GM23338 (cell line): ENCODE measurements around the gene TTC13. TPM values are rescaled to one million over a fixed set of nuclear protein-coding genes. Genes with fewer than 3 reads are reported as not detected.

Experiments used
- ATAC-seq: fragments of 200-7000 bp; cut with Tn5 transposase; 3 replicates; pipeline ENCODE4 v1.9.1; 2020
- DNase-seq: peaks from one replicate; pipeline ENCODE4 v3.0.0-alpha.2; 2015; ENCODE audit warnings: low spot score
- H2AFZ ChIP-seq: fragments of 200-600 bp; sonication (generic); 2 replicates; pipeline ENCODE4 v1.8.0; 2016; ENCODE audit warnings: antibody characterized with exemption, mild to moderate bottlenecking, moderate library complexity
- H3F3A ChIP-seq: fragments of 200-600 bp; sonication (generic); replicated peaks from 2 replicates; pipeline ENCODE4 v1.8.0; 2017; ENCODE audit warnings: antibody characterized with exemption, mixed run types, low read depth
- H3K27ac ChIP-seq: fragments of 200-600 bp; sonication (generic); 2 replicates; pipeline ENCODE4 v1.6.1; 2016; ENCODE audit warnings: low read depth
- H3K27me3 ChIP-seq: fragments of 200-600 bp; sonication (generic); 2 replicates; pipeline ENCODE4 v1.8.0; 2016; ENCODE audit warnings: mild to moderate bottlenecking, mixed run types, moderate library complexity; ENCODE audit not compliant: insufficient read depth
- H3K36me3 ChIP-seq: fragments of 200-600 bp; sonication (generic); 2 replicates; pipeline ENCODE4 v1.8.0; 2016; ENCODE audit warnings: mild to moderate bottlenecking; ENCODE audit not compliant: insufficient read depth
- H3K4me1 ChIP-seq: fragments of 200-600 bp; sonication (generic); 2 replicates; pipeline ENCODE4 v1.8.0; 2016; ENCODE audit warnings: mild to moderate bottlenecking, moderate library complexity; ENCODE audit not compliant: insufficient read depth
- H3K4me2 ChIP-seq: fragments of 200-600 bp; sonication (generic); 2 replicates; pipeline ENCODE4 v1.7.1; 2017; ENCODE audit warnings: mixed run types
- H3K4me3 ChIP-seq: fragments of 200-600 bp; sonication (generic); 2 replicates; pipeline ENCODE4 v1.6.1; 2016; ENCODE audit warnings: mixed run types
- H3K79me2 ChIP-seq: fragments of 200-600 bp; sonication (generic); replicated peaks from 2 replicates; pipeline ENCODE4 v1.8.0; 2017; ENCODE audit warnings: mild to moderate bottlenecking; ENCODE audit not compliant: insufficient read depth
- H3K9me2 ChIP-seq: fragments of 200-600 bp; sonication (generic); 2 replicates; pipeline ENCODE4 v1.8.0; 2017; ENCODE audit not compliant: insufficient read depth
- H4K20me1 ChIP-seq: fragments of 200-600 bp; sonication (generic); replicated peaks from 2 replicates; pipeline ENCODE4 v1.8.0; 2017; ENCODE audit warnings: mild to moderate bottlenecking; ENCODE audit not compliant: insufficient read depth
- H3K27ac Mint-ChIP-seq: 2 replicates; pipeline ENCODE4 v1.8.0; 2020; ENCODE audit warnings: inconsistent platforms, mild to moderate bottlenecking, moderate library complexity, mixed read lengths
- H3K27me3 Mint-ChIP-seq: 3 replicates; pipeline ENCODE4 v1.8.0; 2022; ENCODE audit warnings: low read depth, mild to moderate bottlenecking, moderate library complexity, mixed read lengths, inconsistent platforms; ENCODE audit not compliant: insufficient read depth, poor library complexity
- H3K36me3 Mint-ChIP-seq: 3 replicates; pipeline ENCODE4 v1.8.0; 2021; ENCODE audit warnings: low read depth, mild to moderate bottlenecking, inconsistent platforms, moderate library complexity, mixed read lengths
- H3K4me1 Mint-ChIP-seq: 3 replicates; pipeline ENCODE4 v1.8.0; 2020; ENCODE audit warnings: mild to moderate bottlenecking, inconsistent platforms, mixed read lengths
- H3K4me3 Mint-ChIP-seq: 3 replicates; pipeline ENCODE4 v1.8.0; 2021; ENCODE audit warnings: moderate library complexity, mild to moderate bottlenecking, inconsistent platforms, mixed read lengths
- H3K9me3 Mint-ChIP-seq: 3 replicates; pipeline ENCODE4 v1.8.0; 2020; ENCODE audit warnings: moderate library complexity, mild to moderate bottlenecking, inconsistent platforms, mixed read lengths
- CREB1 ChIP-seq: fragments of 250-450 bp; sonication (Bioruptor Pico); IDR thresholded peaks from 2 replicates; pipeline ENCODE4 v1.5.0; 2020; ENCODE audit warnings: low read depth, mild to moderate bottlenecking, moderate library complexity
- ETS1 ChIP-seq: IDR thresholded peaks from 2 replicates; pipeline ENCODE4 v1.6.1; 2016; ENCODE audit warnings: antibody characterized with exemption
- EZH2 ChIP-seq: fragments of 200-600 bp; sonication (generic); IDR thresholded peaks from one replicate; pipeline ENCODE4 v1.8.0; 2017; ENCODE audit warnings: antibody characterized with exemption, mild to moderate bottlenecking, low read depth; ENCODE audit not compliant: unreplicated experiment
- EZH2phosphoT487 ChIP-seq: fragments of 200-600 bp; sonication (generic); IDR thresholded peaks from one replicate; pipeline ENCODE4 v1.8.1; 2018; ENCODE audit warnings: antibody characterized with exemption; ENCODE audit not compliant: unreplicated experiment
- JUNB ChIP-seq: IDR thresholded peaks from one replicate; pipeline ENCODE4 v1.6.1; 2016; ENCODE audit warnings: antibody characterized with exemption; ENCODE audit not compliant: unreplicated experiment
- NANOG ChIP-seq: IDR thresholded peaks from 2 replicates; pipeline ENCODE4 v1.6.1; 2016; ENCODE audit warnings: antibody characterized with exemption, borderline replicate concordance
- POLR2AphosphoS5 ChIP-seq: IDR thresholded peaks from 2 replicates; pipeline ENCODE4 v1.6.1; 2016; ENCODE audit warnings: antibody characterized with exemption, low read depth
- STAT1 ChIP-seq: IDR thresholded peaks from one replicate; pipeline ENCODE4 v1.6.1; 2016; ENCODE audit warnings: antibody characterized with exemption; ENCODE audit not compliant: unreplicated experiment
- ZNF114 ChIP-seq: fragments of 250-450 bp; sonication (Bioruptor Pico); IDR thresholded peaks from 2 replicates; pipeline ENCODE4 v1.5.0; 2020; ENCODE audit warnings: mild to moderate bottlenecking, moderate library complexity
- polyA plus RNA-seq: library from polyadenylated mRNA; unstranded; fragments of >200 nt; fragmentation: Nextera tagmentation; extraction: Ambion mirVana; gene quantifications from 2 replicates; pipeline ENCODE4 v1.2.1, GENCODE V29; 2016
- total RNA-seq: library from RNA; depleted of rRNA; stranded (reverse); fragments of >200 nt; shearing (Covaris generic); gene quantifications from 2 replicates; pipeline ENCODE4 v1.2.3, GENCODE V29; 2014
- TF ChIP-seq, protein P1 (sequence below): IDR thresholded peaks from one replicate; pipeline ENCODE4 v1.6.1; 2018; ENCODE audit warnings: antibody characterized with exemption; ENCODE audit not compliant: unreplicated experiment
- TF ChIP-seq, protein P2 (sequence below), 2 experiments: fragments of 200-600 bp in 1 of 2; sonication (generic) in 1 of 2; conservative IDR thresholded peaks; 2 replicates each; pipeline versions ENCODE4 v1.5.1 to v1.6.1; 2016 to 2017; ENCODE audit warnings: antibody characterized with exemption in 2 of 2, low read depth in 2 of 2, mild to moderate bottlenecking in 2 of 2, moderate library complexity in 1 of 2

The TTC13 gene
- total and polyA plus RNA-seq, 2 experiments from 2014 or later: 3.8 to 9.4 TPM

DNA sequence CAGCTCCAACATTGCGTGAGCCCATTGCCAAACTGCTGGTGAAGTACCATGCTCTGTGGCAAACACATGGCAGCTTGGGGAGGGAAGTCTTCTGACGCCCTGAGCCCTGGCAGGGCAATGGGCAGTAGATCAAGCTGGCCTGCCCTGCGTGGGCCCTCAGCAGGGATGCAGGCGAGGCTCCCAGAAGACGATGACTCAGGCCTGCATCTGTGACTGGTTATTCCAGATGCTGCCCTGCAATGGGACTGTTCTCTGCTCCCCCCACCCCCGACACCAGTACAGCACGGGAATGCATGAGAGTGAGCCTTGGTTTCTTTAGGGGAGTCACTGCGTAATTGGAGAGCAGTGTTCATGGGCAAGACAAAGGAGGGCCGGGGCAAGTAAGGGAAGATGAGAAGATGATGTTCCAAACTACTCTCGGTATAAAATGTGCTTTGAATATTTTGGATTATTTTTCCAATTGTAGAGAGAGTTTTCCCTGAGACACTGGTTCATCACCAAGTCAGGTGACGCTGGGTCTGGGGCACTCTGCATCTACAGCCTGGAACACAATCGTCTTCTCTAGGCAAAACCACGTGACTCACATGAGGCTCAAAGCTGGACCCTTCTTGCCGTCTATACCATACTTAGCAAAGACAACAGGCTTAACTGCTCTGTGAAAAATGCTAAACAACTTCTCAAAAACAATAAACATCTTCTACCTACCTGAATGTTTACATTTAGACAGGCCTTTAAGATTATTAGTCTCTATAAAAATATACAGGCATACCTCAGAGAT, 101.3 kb downstream of the TTC13 start:
- H3K4me1 ChIP-seq: no peaks in the 10 kb centered on the region
- H3K27me3 ChIP-seq: no peaks in the 10 kb centered on the region
- H3K9me2 ChIP-seq: no peaks in the 10 kb centered on the region
- H3K27ac Mint-ChIP-seq: no peak overlapping the region
- peak; percentile 48 for ATAC-seq
- H3K4me2 ChIP-seq: no peak overlapping the region
- H3K9me3 Mint-ChIP-seq: no peaks in the 10 kb centered on the region
- no peak overlapping the region for H3K4me3 ChIP-seq
- peaks cover 24% of the 10 kb centered on the region for H3K4me1 Mint-ChIP-seq
- 0 out of 3 replicates have a peak, but pooled peaks cover 6% of the 10 kb centered on the region for H3K36me3 Mint-ChIP-seq
- DNase-seq: no peak
- TF ChIP-seq JUNB (no peak), EZH2 (no peak), ZNF114 (CRISPR knock-in tag) (no peak), POLR2AphosphoS5 (no peak), CREB1 (CRISPR knock-in tag) (no peak), EZH2phosphoT487 (no peak)
- H2AFZ ChIP-seq: no peak overlapping the region
- peaks cover 6% of the 10 kb centered on the region for H3K27me3 Mint-ChIP-seq
- H3K4me3 Mint-ChIP-seq: no peak overlapping the region
- no peaks in the 10 kb centered on the region for H3K79me2 ChIP-seq
- H3K27ac ChIP-seq: no peak overlapping the region
- no peaks in the 10 kb centered on the region for H3F3A ChIP-seq
- no peaks in the 10 kb centered on the region for H3K36me3 ChIP-seq
- no peaks in the 10 kb centered on the region for H4K20me1 ChIP-seq

- H3F3A ChIP-seq: no peaks in the 10 kb centered on the region
- Mint-ChIP-seq H3K4me1 (peaks cover 22% of the 10 kb centered on the region), H3K27ac (no peak overlapping the region), H3K9me3 (no peaks in the 10 kb centered on the region), H3K27me3 (peaks cover 5% of the 10 kb centered on the region), H3K36me3 (0 out of 3 replicates have a peak, but pooled peaks cover 6% of the 10 kb centered on the region), H3K4me3 (no peak overlapping the region)
- DNase-seq: no peak
- H2AFZ ChIP-seq: no peak overlapping the region
- H3K9me2 ChIP-seq: no peaks in the 10 kb centered on the region
- H3K36me3 ChIP-seq: no peaks in the 10 kb centered on the region
- H3K4me2 ChIP-seq: no peak overlapping the region
- no peak overlapping the region for H3K27ac ChIP-seq
- no peaks in the 10 kb centered on the region for H4K20me1 ChIP-seq
- H3K27me3 ChIP-seq: no peaks in the 10 kb centered on the region
- H3K4me3 ChIP-seq: no peak overlapping the region
- no peaks in the 10 kb centered on the region for H3K79me2 ChIP-seq
- H3K4me1 ChIP-seq: no peaks in the 10 kb centered on the region
- ATAC-seq: no peak
- no peak for TF ChIP-seq STAT1
- TF ChIP-seq, protein P1, sequence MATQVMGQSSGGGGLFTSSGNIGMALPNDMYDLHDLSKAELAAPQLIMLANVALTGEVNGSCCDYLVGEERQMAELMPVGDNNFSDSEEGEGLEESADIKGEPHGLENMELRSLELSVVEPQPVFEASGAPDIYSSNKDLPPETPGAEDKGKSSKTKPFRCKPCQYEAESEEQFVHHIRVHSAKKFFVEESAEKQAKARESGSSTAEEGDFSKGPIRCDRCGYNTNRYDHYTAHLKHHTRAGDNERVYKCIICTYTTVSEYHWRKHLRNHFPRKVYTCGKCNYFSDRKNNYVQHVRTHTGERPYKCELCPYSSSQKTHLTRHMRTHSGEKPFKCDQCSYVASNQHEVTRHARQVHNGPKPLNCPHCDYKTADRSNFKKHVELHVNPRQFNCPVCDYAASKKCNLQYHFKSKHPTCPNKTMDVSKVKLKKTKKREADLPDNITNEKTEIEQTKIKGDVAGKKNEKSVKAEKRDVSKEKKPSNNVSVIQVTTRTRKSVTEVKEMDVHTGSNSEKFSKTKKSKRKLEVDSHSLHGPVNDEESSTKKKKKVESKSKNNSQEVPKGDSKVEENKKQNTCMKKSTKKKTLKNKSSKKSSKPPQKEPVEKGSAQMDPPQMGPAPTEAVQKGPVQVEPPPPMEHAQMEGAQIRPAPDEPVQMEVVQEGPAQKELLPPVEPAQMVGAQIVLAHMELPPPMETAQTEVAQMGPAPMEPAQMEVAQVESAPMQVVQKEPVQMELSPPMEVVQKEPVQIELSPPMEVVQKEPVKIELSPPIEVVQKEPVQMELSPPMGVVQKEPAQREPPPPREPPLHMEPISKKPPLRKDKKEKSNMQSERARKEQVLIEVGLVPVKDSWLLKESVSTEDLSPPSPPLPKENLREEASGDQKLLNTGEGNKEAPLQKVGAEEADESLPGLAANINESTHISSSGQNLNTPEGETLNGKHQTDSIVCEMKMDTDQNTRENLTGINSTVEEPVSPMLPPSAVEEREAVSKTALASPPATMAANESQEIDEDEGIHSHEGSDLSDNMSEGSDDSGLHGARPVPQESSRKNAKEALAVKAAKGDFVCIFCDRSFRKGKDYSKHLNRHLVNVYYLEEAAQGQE: no peak
- no peak for TF ChIP-seq EZH2phosphoT487
- TF ChIP-seq, protein P2, sequence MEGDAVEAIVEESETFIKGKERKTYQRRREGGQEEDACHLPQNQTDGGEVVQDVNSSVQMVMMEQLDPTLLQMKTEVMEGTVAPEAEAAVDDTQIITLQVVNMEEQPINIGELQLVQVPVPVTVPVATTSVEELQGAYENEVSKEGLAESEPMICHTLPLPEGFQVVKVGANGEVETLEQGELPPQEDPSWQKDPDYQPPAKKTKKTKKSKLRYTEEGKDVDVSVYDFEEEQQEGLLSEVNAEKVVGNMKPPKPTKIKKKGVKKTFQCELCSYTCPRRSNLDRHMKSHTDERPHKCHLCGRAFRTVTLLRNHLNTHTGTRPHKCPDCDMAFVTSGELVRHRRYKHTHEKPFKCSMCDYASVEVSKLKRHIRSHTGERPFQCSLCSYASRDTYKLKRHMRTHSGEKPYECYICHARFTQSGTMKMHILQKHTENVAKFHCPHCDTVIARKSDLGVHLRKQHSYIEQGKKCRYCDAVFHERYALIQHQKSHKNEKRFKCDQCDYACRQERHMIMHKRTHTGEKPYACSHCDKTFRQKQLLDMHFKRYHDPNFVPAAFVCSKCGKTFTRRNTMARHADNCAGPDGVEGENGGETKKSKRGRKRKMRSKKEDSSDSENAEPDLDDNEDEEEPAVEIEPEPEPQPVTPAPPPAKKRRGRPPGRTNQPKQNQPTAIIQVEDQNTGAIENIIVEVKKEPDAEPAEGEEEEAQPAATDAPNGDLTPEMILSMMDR (conservative IDR thresholded peaks at IDR 0.05; ENCODE audit: low read depth in 2 of 2): no peak
- no peak for TF ChIP-seq POLR2AphosphoS5
- no peak for TF ChIP-seq ETS1
- TF ChIP-seq JUNB: no peak
- no peak for TF ChIP-seq NANOG
- no peak for TF ChIP-seq CREB1 (CRISPR knock-in tag)
- no peak for TF ChIP-seq EZH2
These were observed 102.0 kb downstream of the TTC13 start for GRCh38 chr1:230876660-230877059.
